ENCODE results near the gene STXBP5.

DNA sequence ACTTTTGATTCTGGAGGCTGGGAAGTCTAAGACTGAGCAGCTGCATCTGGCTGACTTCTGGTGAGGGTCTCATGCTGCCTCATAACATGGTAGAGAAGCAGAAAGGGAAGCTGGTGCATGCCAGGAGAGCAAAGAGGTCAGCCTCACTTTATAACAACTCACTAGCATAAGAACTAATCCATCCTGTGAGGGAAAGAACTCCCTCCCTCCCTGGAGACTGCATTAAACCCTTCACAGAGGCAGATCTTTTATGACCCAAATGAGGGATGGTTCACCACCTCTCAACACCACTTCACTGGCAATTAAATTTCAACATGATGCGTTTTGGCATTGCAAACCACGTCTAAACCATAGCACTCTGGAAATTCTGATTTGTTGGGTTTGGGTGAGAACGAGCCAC lies 33.9 kb downstream of the STXBP5 start:
- TF ChIP-seq YY1 (IDR thresholded peaks at IDR 0.05; ENCODE audit: insufficient read depth, insufficient read length) (no peak), ZNF274 (IDR thresholded peaks at IDR 0.05; ENCODE audit: low read depth, low read length) (no peak)
